HG02852 (cell line): ENCODE measurements around the gene RFX4.

Experiments used
- ATAC-seq: cut with Tn5 transposase; IDR thresholded peaks from one replicate; pipeline ENCODE4 v1.9.1; 2021; ENCODE audit warnings: mild to moderate bottlenecking, moderate library complexity; ENCODE audit not compliant: unreplicated experiment

The RFX4 gene

GRCh38 chr12:106791531-106791930 is 208.7 kb downstream of the RFX4 start:
- ATAC-seq, result no peak

GRCh38 chr12:106794369-106794768 is 211.6 kb downstream of the RFX4 start:
- ATAC-seq, result no peak

GRCh38 chr12:106801167-106801708 is 218.4 kb downstream of the RFX4 start:
- ATAC-seq, result no peak

- no peak for ATAC-seq
These were observed 219.2 kb downstream of the RFX4 start for GRCh38 chr12:106801830-106802533.

- no peak for ATAC-seq
These were observed 221.9 kb downstream of the RFX4 start for GRCh38 chr12:106804668-106805067.
